Lower leg skin (tissue), 3 donors: ENCODE results near the gene SNX10.

Source experiments
- POLR2A ChIP-seq, 2 donors: fragments of 450-650 bp; IDR thresholded peaks; one replicate each; pipeline ENCODE4 v1.6.1; 2016 to 2017; ENCODE audit warnings: antibody characterized with exemption in 2 of 2, mild to moderate bottlenecking in 1 of 2, moderate library complexity in 1 of 2
- TF ChIP-seq, protein P1 (sequence below), 3 donors: fragments of 450-650 bp; IDR thresholded peaks; one replicate each; pipeline ENCODE4 v1.5.1; 2016; ENCODE audit warnings: antibody characterized with exemption in 3 of 3, mild to moderate bottlenecking in 3 of 3, moderate library complexity in 2 of 3

DNA sequence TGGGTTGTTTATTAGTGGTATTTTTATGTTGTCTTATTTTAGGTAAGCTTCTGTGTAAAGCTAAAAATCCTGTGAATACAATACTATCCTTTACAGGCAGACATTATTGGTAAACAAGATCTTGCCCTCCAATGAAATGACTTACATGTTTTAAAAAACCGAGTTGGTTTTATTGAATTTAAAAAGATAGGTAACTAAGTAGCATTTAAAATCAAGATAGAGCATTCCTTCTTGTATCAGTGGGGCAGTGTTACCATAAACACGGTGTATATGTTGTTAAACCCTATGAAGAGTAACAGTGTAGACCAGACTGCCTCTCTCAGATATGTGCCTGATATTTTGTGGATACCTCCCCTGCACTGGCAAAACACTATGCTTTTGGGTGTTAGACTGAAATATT, 81.0 kb downstream of the SNX10 start:
- TF ChIP-seq, protein P1, sequence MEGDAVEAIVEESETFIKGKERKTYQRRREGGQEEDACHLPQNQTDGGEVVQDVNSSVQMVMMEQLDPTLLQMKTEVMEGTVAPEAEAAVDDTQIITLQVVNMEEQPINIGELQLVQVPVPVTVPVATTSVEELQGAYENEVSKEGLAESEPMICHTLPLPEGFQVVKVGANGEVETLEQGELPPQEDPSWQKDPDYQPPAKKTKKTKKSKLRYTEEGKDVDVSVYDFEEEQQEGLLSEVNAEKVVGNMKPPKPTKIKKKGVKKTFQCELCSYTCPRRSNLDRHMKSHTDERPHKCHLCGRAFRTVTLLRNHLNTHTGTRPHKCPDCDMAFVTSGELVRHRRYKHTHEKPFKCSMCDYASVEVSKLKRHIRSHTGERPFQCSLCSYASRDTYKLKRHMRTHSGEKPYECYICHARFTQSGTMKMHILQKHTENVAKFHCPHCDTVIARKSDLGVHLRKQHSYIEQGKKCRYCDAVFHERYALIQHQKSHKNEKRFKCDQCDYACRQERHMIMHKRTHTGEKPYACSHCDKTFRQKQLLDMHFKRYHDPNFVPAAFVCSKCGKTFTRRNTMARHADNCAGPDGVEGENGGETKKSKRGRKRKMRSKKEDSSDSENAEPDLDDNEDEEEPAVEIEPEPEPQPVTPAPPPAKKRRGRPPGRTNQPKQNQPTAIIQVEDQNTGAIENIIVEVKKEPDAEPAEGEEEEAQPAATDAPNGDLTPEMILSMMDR (IDR thresholded peaks at IDR 0.05), result no peak
- TF ChIP-seq POLR2A (IDR thresholded peaks at IDR 0.05), result no peak
